Measurements from ENCODE around the gene TMEM240. TPM values are rescaled to one million over a fixed set of nuclear protein-coding genes. Genes with fewer than 3 reads are reported as not detected.

TMEM240 gene
- total and polyA plus RNA-seq, 10 of the 15 experiments (the other 5 are each of a cell fraction or from before 2014, with no cell fraction given): 0.17 to 0.49 TPM; not detected in 8

- SMC1A ChIA-PET (ENCODE audit: uncharacterized antibody, unreplicated experiment): no interaction called here
- Histone ChIP-seq H3K4me1 (ENCODE audit: control insufficient read depth, insufficient read depth, low read length) (no peaks in the 10 kb centered on the region), H3K4me2 (ENCODE audit: control insufficient read depth, insufficient read depth) (no peak overlapping the region), H3K79me2 (ENCODE audit: control insufficient read depth, insufficient read depth, low read length) (no peaks in the 10 kb centered on the region), H2AFZ (ENCODE audit: control insufficient read depth, low read depth, low read length) (no peak overlapping the region), H3K36me3 (ENCODE audit: control insufficient read depth in 2 of 2, insufficient read depth in 2 of 2, low read length in 1 of 2) (no peaks in the 10 kb centered on the region; a peak in 2 of 4 replicates), H3K27me3 (replicated peaks in 1 of 2; ENCODE audit: control insufficient read depth in 2 of 2, insufficient read depth in 2 of 2, low read length in 1 of 2) (no peaks in the 10 kb centered on the region), H3K9me3 (replicated peaks; ENCODE audit: control insufficient read depth, insufficient read depth, low read length) (no peaks in the 10 kb centered on the region), H3K4me3 (no peak overlapping the region), H3K27ac (ENCODE audit: control insufficient read depth, insufficient read depth) (no peak overlapping the region), H3K9ac (ENCODE audit: control insufficient read depth, insufficient read depth, low read length) (no peak overlapping the region), H4K20me1 (ENCODE audit: control insufficient read depth, insufficient read depth) (no peaks in the 10 kb centered on the region)
- DNase-seq (ENCODE audit: low read depth, low spot score): no peak
- RAD21 ChIA-PET (ENCODE audit: unreplicated experiment): no interaction called here
- ATAC-seq: no peak
- POLR2A ChIA-PET: interaction anchor here (0.5 kb wide), 1 partner anchor 10 kb away, joined by 4 read pairs; no protein-coding TSS in a partner anchor
- in situ Hi-C loops (cut with MboI) (no loop called here), intact Hi-C loops (cut with micrococcal nuclease; ENCODE audit: unreplicated experiment) (no loop called here)
- 65% methylated on average over 31 of the region's 48 CpGs for WGBS (ENCODE audit: insufficient coverage, insufficient replicate concordance, low lambda C conversion rate, missing lambda C conversion rate)
- no TSS peak for BruUV-seq (replicated peaks)
- no peak for FAIRE-seq
- TF ChIP-seq SMAD1 (IDR thresholded peaks at IDR 0.05; ENCODE audit: low read depth, partially characterized antibody) (no peak), EGR1 (IDR thresholded peaks at IDR 0.05; ENCODE audit: borderline replicate concordance in 1 of 2, low read depth in 2 of 2, low read length in 2 of 2) (no peak), POLR2AphosphoS2 (IDR thresholded peaks at IDR 0.05; ENCODE audit: low read depth, low read length) (no peak), SP1 (IDR thresholded peaks at IDR 0.05; ENCODE audit: low read depth, low read length) (no peak)
- TF ChIP-seq, protein P1, sequence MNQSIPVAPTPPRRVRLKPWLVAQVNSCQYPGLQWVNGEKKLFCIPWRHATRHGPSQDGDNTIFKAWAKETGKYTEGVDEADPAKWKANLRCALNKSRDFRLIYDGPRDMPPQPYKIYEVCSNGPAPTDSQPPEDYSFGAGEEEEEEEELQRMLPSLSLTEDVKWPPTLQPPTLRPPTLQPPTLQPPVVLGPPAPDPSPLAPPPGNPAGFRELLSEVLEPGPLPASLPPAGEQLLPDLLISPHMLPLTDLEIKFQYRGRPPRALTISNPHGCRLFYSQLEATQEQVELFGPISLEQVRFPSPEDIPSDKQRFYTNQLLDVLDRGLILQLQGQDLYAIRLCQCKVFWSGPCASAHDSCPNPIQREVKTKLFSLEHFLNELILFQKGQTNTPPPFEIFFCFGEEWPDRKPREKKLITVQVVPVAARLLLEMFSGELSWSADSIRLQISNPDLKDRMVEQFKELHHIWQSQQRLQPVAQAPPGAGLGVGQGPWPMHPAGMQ (IDR thresholded peaks at IDR 0.05; ENCODE audit: borderline replicate concordance): no peak
- CTCF ChIA-PET: no interaction called here
Measured at GRCh38 chr1:1536019-1536937, 4.1 kb downstream of the TMEM240 start.

Measured in GM12878 (cell line).